ENCODE data around the gene ADSS1.

GRCh38 chr14:104793703-104793959 is 69.6 kb downstream of the ADSS1 start:
- TF ChIP-seq CTCF (conservative IDR thresholded peaks at IDR 0.05; ENCODE audit: low read length) (no peak), EZH2phosphoT487 (IDR thresholded peaks at IDR 0.05; ENCODE audit: borderline replicate concordance) (no peak)

Measured in Loucy (cell line).